H1 (cell line): ENCODE measurements around the gene PLVAP. TPM values are rescaled to one million over a fixed set of nuclear protein-coding genes. Genes with fewer than 3 reads are reported as not detected.

Experiments used
- CTCF ChIA-PET: fragments of 300-600 bp; sonication (Branson Sonifier 250); formaldehyde crosslinking; loops from one replicate; lab custom pipeline; 2021; ENCODE audit not compliant: partially characterized antibody; lab: Charles Lee
- POLR2A ChIA-PET: fragments of 300-600 bp; sonication (Branson Sonifier 250); formaldehyde crosslinking; loops from one replicate; lab custom pipeline; 2021; ENCODE audit warnings: inconsistent platforms; ENCODE audit not compliant: partially characterized antibody; lab: Charles Lee
- DNase-seq, 2 experiments: peaks; one replicate each; pipeline versions ENCODE4 v3.0.0 to v3.0.0-alpha.2; 2010 to 2022; ENCODE audit warnings: low spot score in 2 of 2, low read depth in 1 of 2, mixed read lengths in 1 of 2
- FAIRE-seq: peaks from 2 replicates; lab custom pipeline; 2011; peaks lifted over from hg19 to GRCh38; lab: Jason Lieb, UNC
- H2AFZ ChIP-seq: 2 replicates; pipeline ENCODE4 v1.8.1; 2012; ENCODE audit warnings: low read length, inconsistent platforms
- H2AK5ac ChIP-seq: 2 replicates; pipeline ENCODE4 v1.6.1; 2013; ENCODE audit warnings: low read depth, low read length
- H2BK120ac ChIP-seq: replicated peaks from 2 replicates; pipeline ENCODE3; 2013; ENCODE audit warnings: low read depth, low read length, inconsistent platforms
- H2BK12ac ChIP-seq: 2 replicates; pipeline ENCODE4 v1.6.1; 2013; ENCODE audit warnings: low read depth, low read length
- H2BK15ac ChIP-seq: 2 replicates; pipeline ENCODE4 v1.6.1; 2013; ENCODE audit warnings: low read length
- H2BK20ac ChIP-seq: 2 replicates; pipeline ENCODE4 v1.6.1; 2013; ENCODE audit warnings: low read length
- H2BK5ac ChIP-seq: 2 replicates; pipeline ENCODE4 v1.6.1; 2013; ENCODE audit warnings: low read depth, low read length
- H3K14ac ChIP-seq: 2 replicates; pipeline ENCODE4 v1.6.1; 2013; ENCODE audit warnings: inconsistent platforms; ENCODE audit not compliant: insufficient read length
- H3K18ac ChIP-seq: 2 replicates; pipeline ENCODE4 v1.6.1; 2013; ENCODE audit warnings: low read length; ENCODE audit errors: extremely low read depth
- H3K23ac ChIP-seq: 2 replicates; pipeline ENCODE4 v1.6.1; 2013; ENCODE audit warnings: inconsistent platforms; ENCODE audit not compliant: insufficient read length
- H3K23me2 ChIP-seq: 2 replicates; pipeline ENCODE4 v1.6.1; 2013; ENCODE audit warnings: low read depth, low read length
- H3K27ac ChIP-seq: 2 replicates; pipeline ENCODE4 v1.6.1; 2011; ENCODE audit warnings: low read depth, low read length, inconsistent platforms
- H3K27me3 ChIP-seq, 4 experiments: replicated peaks in 1 of 4; 1 replicate in 1 of 4; 2 replicates in 3 of 4; pipeline versions ENCODE4 v1.6.1 to v1.8.1; 2011 to 2013; ENCODE audit warnings: low read length in 3 of 4, mild to moderate bottlenecking in 3 of 4, inconsistent platforms in 2 of 4, mixed read lengths in 2 of 4, moderate library complexity in 1 of 4; ENCODE audit not compliant: control insufficient read depth in 3 of 4, insufficient read depth in 3 of 4; ENCODE audit errors: extremely low read depth in 1 of 4
- H3K36me3 ChIP-seq, 4 experiments: 2 replicates each; pipeline versions ENCODE4 v1.6.1 to v1.8.1; 2011 to 2013; ENCODE audit warnings: mild to moderate bottlenecking in 4 of 4, low read length in 3 of 4, moderate library complexity in 2 of 4, control low read depth in 1 of 4, inconsistent platforms in 1 of 4; ENCODE audit not compliant: insufficient read depth in 4 of 4, control insufficient read depth in 2 of 4
- H3K4ac ChIP-seq: replicated peaks from 2 replicates; pipeline ENCODE3; 2013; ENCODE audit warnings: low read length, low read depth, mixed read lengths, inconsistent platforms; ENCODE audit not compliant: insufficient read length
- H3K4me1 ChIP-seq, 4 experiments: replicated peaks in 1 of 4; 1 replicate in 1 of 4; 2 replicates in 3 of 4; pipeline versions ENCODE4 v1.6.1 to v1.8.1; 2011 to 2013; ENCODE audit warnings: low read length in 3 of 4, inconsistent platforms in 2 of 4, mixed read lengths in 1 of 4; ENCODE audit not compliant: insufficient read depth in 4 of 4, control insufficient read depth in 3 of 4
- H3K4me2 ChIP-seq, 2 experiments: 2 replicates each; pipeline versions ENCODE4 v1.6.1 to v1.8.1; 2011 to 2013; ENCODE audit warnings: low read depth in 2 of 2, low read length in 2 of 2, control low read depth in 1 of 2, inconsistent platforms in 1 of 2, mild to moderate bottlenecking in 1 of 2; ENCODE audit not compliant: insufficient read depth in 1 of 2
- H3K4me3 ChIP-seq, 4 experiments: fragments of 200-600, 300-600 bp in 1 of 4; sonication (generic), shearing (Covaris generic), sonication (Bioruptor Twin) in 1 of 4; 2 replicates each; pipeline versions ENCODE4 v1.5.1 to v1.8.1; 2011 to 2016; ENCODE audit warnings: low read length in 4 of 4, low read depth in 3 of 4, control low read depth in 2 of 4, inconsistent platforms in 2 of 4, mild to moderate bottlenecking in 2 of 4, mixed read lengths in 1 of 4, moderate library complexity in 1 of 4; ENCODE audit not compliant: insufficient read depth in 2 of 4; ENCODE audit errors: extremely low read depth in 1 of 4
- H3K56ac ChIP-seq: replicated peaks from 2 replicates; pipeline ENCODE3; 2013; ENCODE audit warnings: low read depth, mild to moderate bottlenecking, mixed read lengths, low read length, inconsistent platforms; ENCODE audit not compliant: insufficient read length
- H3K79me1 ChIP-seq: 2 replicates; pipeline ENCODE4 v1.6.1; 2013; ENCODE audit warnings: low read depth, low read length, control low read depth
- H3K79me2 ChIP-seq, 2 experiments: 2 replicates each; pipeline versions ENCODE4 v1.6.1 to v1.8.1; 2012 to 2013; ENCODE audit warnings: low read length in 2 of 2, mild to moderate bottlenecking in 2 of 2, inconsistent platforms in 1 of 2; ENCODE audit not compliant: insufficient read depth in 2 of 2, control insufficient read depth in 1 of 2
- H3K9ac ChIP-seq, 4 experiments: replicated peaks in 1 of 4; 1 replicate in 1 of 4; 2 replicates in 3 of 4; pipeline versions ENCODE4 v1.6.1 to v1.8.1; 2011 to 2013; ENCODE audit warnings: low read depth in 3 of 4, low read length in 3 of 4, control low read depth in 2 of 4, mild to moderate bottlenecking in 2 of 4, moderate library complexity in 2 of 4, inconsistent platforms in 1 of 4; ENCODE audit errors: extremely low read depth in 1 of 4
- H3K9me3 ChIP-seq, 2 experiments: 2 replicates each; pipeline versions ENCODE4 v1.6.1 to v1.8.1; 2012 to 2013; ENCODE audit warnings: mild to moderate bottlenecking in 2 of 2, moderate library complexity in 2 of 2, control low read depth in 1 of 2, inconsistent platforms in 1 of 2, low read depth in 1 of 2, low read length in 1 of 2, mixed read lengths in 1 of 2; ENCODE audit not compliant: insufficient read depth in 2 of 2
- H4K20me1 ChIP-seq, 2 experiments: replicated peaks in 1 of 2; 2 replicates each; pipeline versions ENCODE3 to v1.8.1; 2011 to 2013; ENCODE audit warnings: inconsistent platforms in 2 of 2, low read length in 2 of 2, mild to moderate bottlenecking in 1 of 2; ENCODE audit not compliant: insufficient read depth in 2 of 2, control insufficient read depth in 1 of 2
- H4K5ac ChIP-seq: 2 replicates; pipeline ENCODE4 v1.6.1; 2013; ENCODE audit warnings: low read length, low read depth, mixed read lengths, inconsistent platforms; ENCODE audit not compliant: insufficient read length
- H4K8ac ChIP-seq: 2 replicates; pipeline ENCODE4 v1.8.0; 2013; ENCODE audit warnings: mild to moderate bottlenecking, moderate library complexity, low read length, inconsistent platforms; ENCODE audit not compliant: insufficient read depth; ENCODE audit errors: extremely low read depth
- H4K91ac ChIP-seq: replicated peaks from 2 replicates; pipeline ENCODE3; 2013; ENCODE audit warnings: low read length, mixed read lengths, inconsistent platforms; ENCODE audit not compliant: insufficient read length
- EZH2 ChIP-seq: fragments of 200-600 bp; sonication (generic); IDR thresholded peaks from 2 replicates; pipeline ENCODE4 v1.7.1; 2012; ENCODE audit warnings: low read depth, mild to moderate bottlenecking, moderate library complexity, low read length, inconsistent platforms; ENCODE audit not compliant: severe bottlenecking
- HDAC6 ChIP-seq: IDR thresholded peaks from one replicate; pipeline ENCODE4 v1.7.1; 2012; ENCODE audit warnings: low read depth, mild to moderate bottlenecking, inconsistent platforms, low read length, moderate library complexity
- JUND ChIP-seq: IDR thresholded peaks from 2 replicates; pipeline ENCODE4 v1.6.1; 2011; ENCODE audit warnings: mild to moderate bottlenecking, improper control_type of control experiment, low read length
- KDM1A ChIP-seq: fragments of 200-600, 300-600 bp; sonication (generic); IDR thresholded peaks from 2 replicates; pipeline ENCODE4 v1.7.1; 2016; ENCODE audit warnings: mild to moderate bottlenecking, low read length, borderline replicate concordance
- NANOG ChIP-seq: IDR thresholded peaks from 2 replicates; pipeline ENCODE4 v1.6.1; 2011; ENCODE audit warnings: low read length, low read depth, mild to moderate bottlenecking, inconsistent platforms; ENCODE audit not compliant: insufficient read depth, poor library complexity, severe bottlenecking
- RXRA ChIP-seq: IDR thresholded peaks from 2 replicates; pipeline ENCODE4 v1.6.1; 2011; ENCODE audit warnings: low read depth, mild to moderate bottlenecking, low read length, moderate library complexity; ENCODE audit not compliant: insufficient read depth
- SAP30 ChIP-seq: fragments of 300-600 bp; sonication (generic); IDR thresholded peaks from 2 replicates; pipeline ENCODE4 v1.7.1; 2012; ENCODE audit warnings: low read length, moderate library complexity, mild to moderate bottlenecking, inconsistent platforms; ENCODE audit not compliant: insufficient read depth, insufficient replicate concordance
- SIRT6 ChIP-seq: IDR thresholded peaks from one replicate; pipeline ENCODE4 v1.7.1; 2012; ENCODE audit warnings: low read length, inconsistent platforms
- SP2 ChIP-seq: IDR thresholded peaks from 2 replicates; pipeline ENCODE4 v1.6.1; 2012; ENCODE audit warnings: mild to moderate bottlenecking, low read length, inconsistent platforms
- SP4 ChIP-seq: IDR thresholded peaks from 2 replicates; pipeline ENCODE4 v1.6.1; 2012; ENCODE audit warnings: low read length, inconsistent platforms
- WGBS, 2 experiments: shearing (Covaris generic) in 1 of 2; methylation state at CpG; one replicate each; pipeline versions ENCODE4 v1.1.6 to v1.1.7; 2013 to 2015; ENCODE audit warnings: low lambda C conversion rate in 2 of 2, mixed read lengths in 2 of 2, inconsistent platforms in 1 of 2, low coverage in 1 of 2, missing lambda C conversion rate in 1 of 2; ENCODE audit not compliant: insufficient replicate concordance in 2 of 2, insufficient coverage in 1 of 2, insufficient read length in 1 of 2; ENCODE audit errors: extremely low coverage in 1 of 2, missing lambda C conversion rate in 1 of 2; 5-methylcytosine and 5-hydroxymethylcytosine counted together
- polyA plus RNA-seq, 7 experiments: library from polyadenylated mRNA; depleted of rRNA in 3 of 7; stranded (reverse) in 5 of 7; unstranded in 2 of 7; fragments of >200 nt in 5 of 7; fragments of 200-250 nt in 2 of 7; gene quantifications; 1 replicate in 5 of 7; 2 replicates in 1 of 7; 4 replicates in 1 of 7; pipeline versions ENCODE4 v1.2.1 to v1.2.3, GENCODE V29; 2011 to 2013; ENCODE audit warnings: missing spikeins in 2 of 7, mixed read lengths in 2 of 7
- total RNA-seq: library from RNA; stranded (reverse); fragmentation: NEBNext Ultra II Directional; extraction: Animal tissue kit (Norgen Biotek cat#: 25700); gene quantifications from 2 replicates; pipeline ENCODE4 v1.2.1, GENCODE V29; 2021
- TF ChIP-seq, protein P1 (sequence below): IDR thresholded peaks from 2 replicates; pipeline ENCODE4 v1.6.1; 2012; ENCODE audit warnings: inconsistent platforms

The PLVAP gene
- total and polyA plus RNA-seq, 2 of the 8 experiments (the other 6 are each of a cell fraction or from before 2014, with no cell fraction given), result 0.32 TPM; not detected in 1

DNA sequence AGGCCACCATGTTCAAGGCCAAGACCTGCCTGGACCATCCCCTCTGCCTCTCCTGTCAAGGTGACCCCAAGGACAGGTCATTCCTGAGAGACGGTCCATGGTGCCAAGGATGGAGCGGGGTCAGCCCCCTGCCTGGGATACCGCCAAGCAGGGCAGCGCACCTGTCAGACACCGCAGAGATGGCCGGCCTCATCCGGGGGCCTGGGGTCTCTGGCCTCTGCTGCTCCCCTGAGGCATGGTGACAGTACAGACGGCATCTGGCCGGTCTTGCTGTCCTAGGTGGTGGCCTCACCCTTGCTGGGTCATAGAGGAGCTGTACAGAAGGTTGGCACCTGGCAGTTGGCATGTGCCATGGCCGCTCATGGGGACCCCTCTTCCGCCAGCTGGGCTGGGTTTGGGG is 56.7 kb downstream of the PLVAP start:
- no peak overlapping the region for H3K56ac ChIP-seq
- CTCF ChIA-PET, result interaction anchor here (0.6 to 1.1 kb wide), 3 partner anchors 13 to 66 kb away, joined by 3 to 4 read pairs (median 3); no protein-coding TSS in a partner anchor
- FAIRE-seq (no peak), DNase-seq (no peak)
- no peak overlapping the region for H4K91ac ChIP-seq
- H3K4me3 ChIP-seq, result no peak overlapping the region
- peaks cover 2 to 38% (median 18%) of the 10 kb centered on the region in 4 experiments; a peak in 5 of 8 replicates for H3K36me3 ChIP-seq
- H3K79me1 ChIP-seq, result no peaks in the 10 kb centered on the region; the same call in 1 of the 2 replicates
- no peaks in the 10 kb centered on the region for H3K27me3 ChIP-seq
- H4K8ac ChIP-seq, result no peak overlapping the region
- H3K4ac ChIP-seq, result no peak overlapping the region
- H2BK20ac ChIP-seq, result no peak overlapping the region
- 86% methylated on average over 11 of the region's 11 CpGs; no CpG with 5 or more reads in 1 of the 2 experiments for WGBS, 2 experiments
- H3K23me2 ChIP-seq, result no peaks in the 10 kb centered on the region
- H3K4me1 ChIP-seq, result no peaks in the 10 kb centered on the region; a peak in 1 of 7 replicates
- POLR2A ChIA-PET, result interaction anchor here (0.9 to 17.1 kb wide), 5 partner anchors 10 to 84 kb away, joined by 4 to 329 read pairs (median 5); partner anchors contain the start of genes ABHD8, ANO8, DDA1 and GTPBP3
- H2BK5ac ChIP-seq, result no peak overlapping the region
- no peak overlapping the region for H3K9ac ChIP-seq
- no peak overlapping the region for H3K27ac ChIP-seq
- peaks cover 0 to 3% of the 10 kb centered on the region in 2 experiments for H4K20me1 ChIP-seq
- H3K9me3 ChIP-seq, result no peaks in the 10 kb centered on the region
- no peak overlapping the region for H3K14ac ChIP-seq
- no peak overlapping the region for H2BK120ac ChIP-seq
- no peak overlapping the region for H3K4me2 ChIP-seq
- no peak overlapping the region for H3K18ac ChIP-seq
- H2AK5ac ChIP-seq, result no peak overlapping the region
- no peaks in the 10 kb centered on the region for H3K79me2 ChIP-seq
- no peak overlapping the region for H2BK15ac ChIP-seq
- H3K23ac ChIP-seq, result no peak overlapping the region
- no peak overlapping the region for H2BK12ac ChIP-seq
- H2AFZ ChIP-seq, result no peak overlapping the region
- no peak overlapping the region for H4K5ac ChIP-seq
- no peak for TF ChIP-seq SP4
- TF ChIP-seq RXRA, result no peak
- no peak for TF ChIP-seq NANOG
- TF ChIP-seq SAP30, result no peak
- no peak for TF ChIP-seq EZH2
- no peak for TF ChIP-seq JUND
- no peak for TF ChIP-seq KDM1A
- no peak for TF ChIP-seq SP2
- TF ChIP-seq, protein P1, sequence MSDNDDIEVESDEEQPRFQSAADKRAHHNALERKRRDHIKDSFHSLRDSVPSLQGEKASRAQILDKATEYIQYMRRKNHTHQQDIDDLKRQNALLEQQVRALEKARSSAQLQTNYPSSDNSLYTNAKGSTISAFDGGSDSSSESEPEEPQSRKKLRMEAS, result no peak
- TF ChIP-seq HDAC6, result no peak
- no peak for TF ChIP-seq SIRT6
